ENCODE data around the gene ASB2. TPM values are rescaled to one million over a fixed set of nuclear protein-coding genes. Genes with fewer than 3 reads are reported as not detected.

Gene ASB2
- total and polyA plus RNA-seq, 2 of the 4 experiments (the other 2 are of a cell fraction): 0.54 to 0.77 TPM

- Histone ChIP-seq H3K56ac (ENCODE audit: extremely low read depth, insufficient read depth, low read length) (no peak overlapping the region), H2AK9ac (replicated peaks; ENCODE audit: low read depth, low read length, poor library complexity) (no peak overlapping the region), H4K5ac (ENCODE audit: low read depth, low read length) (no peak overlapping the region), H3K79me1 (ENCODE audit: low read depth in 1 of 2, low read length in 2 of 2) (no peaks in the 10 kb centered on the region), H2BK15ac (ENCODE audit: low read depth, low read length) (no peak overlapping the region), H4K8ac (ENCODE audit: low read depth in 2 of 2, low read length in 2 of 2) (no peak overlapping the region), H3K4me1 (ENCODE audit: control insufficient read depth, insufficient read depth, low read length) (no peaks in the 10 kb centered on the region), H3K23ac (ENCODE audit: low read depth, low read length) (no peak overlapping the region), H3K18ac (ENCODE audit: low read depth, low read length) (no peak overlapping the region), H2AFZ (replicated peaks; ENCODE audit: low read length, poor library complexity) (no peak overlapping the region), H2BK20ac (ENCODE audit: low read depth, low read length) (no peak overlapping the region), H3K4ac (ENCODE audit: low read depth, low read length) (no peak overlapping the region), H3K14ac (replicated peaks; ENCODE audit: low read depth, low read length) (no peak overlapping the region), H3K9me3 (ENCODE audit: control insufficient read depth, insufficient read depth, low read length) (no peaks in the 10 kb centered on the region), H3K4me3 (ENCODE audit: insufficient read depth, low read depth, low read length) (no peak overlapping the region), H2BK120ac (ENCODE audit: low read depth, low read length) (no peak overlapping the region), H3K27me3 (ENCODE audit: control insufficient read depth, insufficient read depth, low read length) (peaks cover 6% of the 10 kb centered on the region), H2BK5ac (ENCODE audit: low read depth, low read length, poor library complexity, severe bottlenecking) (no peak overlapping the region), H3K36me3 (ENCODE audit: control insufficient read depth, insufficient read depth, low read length) (no peaks in the 10 kb centered on the region), H4K91ac (ENCODE audit: insufficient read depth, low read depth, low read length) (no peak overlapping the region), H3K27ac (ENCODE audit: insufficient read depth, low read length) (no peak overlapping the region), H3K9me1 (ENCODE audit: insufficient read depth, low read length) (no peaks in the 10 kb centered on the region), H3K9ac (ENCODE audit: low read depth, low read length) (no peak overlapping the region), H4K20me1 (ENCODE audit: insufficient read depth, low read length) (no peaks in the 10 kb centered on the region), H3K4me2 (ENCODE audit: low read depth, low read length) (no peak overlapping the region), H2AK5ac (ENCODE audit: low read depth, low read length) (no peak overlapping the region)
- 68% methylated on average over 4 of the region's 5 CpGs; no CpG with 5 or more reads in 1 of the 2 experiments for WGBS, 2 experiments (ENCODE audit: extremely low coverage in 2 of 2, insufficient read length in 1 of 2)
- no TSS peak for BruUV-seq (replicated peaks)
- ATAC-seq (ENCODE audit: low read depth): no peak
- dilution Hi-C loops (cut with HindIII; ENCODE audit: low sequenced_read_pairs, unreplicated experiment): no loop called here
- CTCF ChIA-PET: no interaction called here
- intact Hi-C loops (cut with micrococcal nuclease): no loop called here
- in situ Hi-C loops (cut with MboI; ENCODE audit: low sequenced_read_pairs): no loop called here
- TF ChIP-seq MAFK (IDR thresholded peaks at IDR 0.05; ENCODE audit: low read depth, low read length) (no peak), POLR2A (IDR thresholded peaks at IDR 0.05; ENCODE audit: low read depth, low read length) (no peak), SMC3 (IDR thresholded peaks at IDR 0.05; ENCODE audit: low read depth, low read length) (no peak), RCOR1 (IDR thresholded peaks at IDR 0.05; ENCODE audit: insufficient replicate concordance, low read length) (no peak), FOS (IDR thresholded peaks at IDR 0.05; ENCODE audit: low read depth, low read length) (no peak), RFX5 (IDR thresholded peaks at IDR 0.05; ENCODE audit: low read depth, low read length) (no peak), ELK1 (IDR thresholded peaks at IDR 0.05; ENCODE audit: borderline replicate concordance, low read depth, low read length) (no peak), MXI1 (IDR thresholded peaks at IDR 0.05; ENCODE audit: borderline replicate concordance, low read depth, low read length) (no peak), BHLHE40 (IDR thresholded peaks at IDR 0.05; ENCODE audit: low read depth, low read length) (no peak), USF2 (IDR thresholded peaks at IDR 0.05; ENCODE audit: low read depth, low read length) (no peak), CTCF (conservative IDR thresholded peaks at IDR 0.05; ENCODE audit: low read depth, low read length) (no peak), NFE2L2 (IDR thresholded peaks at IDR 0.05; ENCODE audit: low read depth, low read length) (no peak), MAZ (IDR thresholded peaks at IDR 0.05; ENCODE audit: borderline replicate concordance, low read depth, low read length) (no peak)
- DNase-seq: no peak
- POLR2A ChIA-PET (ENCODE audit: unreplicated experiment): no interaction called here
These were observed 78.9 kb downstream of the ASB2 start for GRCh38 chr14:93897476-93897845.

All from IMR-90 (cell line).